HepG2 (cell line): ENCODE results near the gene TPM2. TPM values are rescaled to one million over a fixed set of nuclear protein-coding genes. Genes with fewer than 3 reads are reported as not detected.

ENCODE experiments used
- CBX5 ChIP-seq: sonication (generic); formaldehyde crosslinking; IDR thresholded peaks from 2 replicates; pipeline ENCODE4 v1.4.0; 2020; ENCODE audit warnings: missing genetic modification reagents, borderline replicate concordance
- ELF3 ChIP-seq: IDR thresholded peaks from 2 replicates; pipeline ENCODE4 v1.6.1; 2016; ENCODE audit warnings: missing genetic modification reagents, missing compliant biosample characterization
- ELF4 ChIP-seq: sonication (generic); formaldehyde crosslinking; IDR thresholded peaks from 2 replicates; pipeline ENCODE4 v1.5.0; 2020; ENCODE audit warnings: missing genetic modification reagents, mild to moderate bottlenecking, moderate library complexity, borderline replicate concordance
- GFI1 ChIP-seq: sonication (generic); formaldehyde crosslinking; IDR thresholded peaks from 2 replicates; pipeline ENCODE4 v1.5.0; 2020; ENCODE audit warnings: missing genetic modification reagents, mild to moderate bottlenecking, borderline replicate concordance
- HMGXB4 ChIP-seq, 2 experiments: sonication (generic) in 1 of 2; formaldehyde crosslinking in 1 of 2; IDR thresholded peaks; 2 replicates each; pipeline versions ENCODE4 v1.4.0 to v1.6.1; 2018 to 2020; ENCODE audit warnings: missing genetic modification reagents in 2 of 2, borderline replicate concordance in 1 of 2, low read depth in 1 of 2, mild to moderate bottlenecking in 1 of 2, missing biosample characterization in 1 of 2
- MYNN ChIP-seq: sonication (generic); formaldehyde crosslinking; IDR thresholded peaks from 2 replicates; pipeline ENCODE4 v1.4.0; 2020; ENCODE audit warnings: mild to moderate bottlenecking, low read depth, missing genetic modification reagents
- NAIF1 ChIP-seq: sonication (generic); formaldehyde crosslinking; IDR thresholded peaks from 2 replicates; pipeline ENCODE4 v1.5.0; 2020; ENCODE audit warnings: mild to moderate bottlenecking, missing genetic modification reagents, borderline replicate concordance
- REPIN1 ChIP-seq: sonication (generic); formaldehyde crosslinking; IDR thresholded peaks from 2 replicates; pipeline ENCODE4 v1.8.0; 2022; ENCODE audit warnings: missing genetic modification reagents, low read depth, mild to moderate bottlenecking, borderline replicate concordance
- TBX3 ChIP-seq: fragments of 450-650 bp; IDR thresholded peaks from 2 replicates; pipeline ENCODE4 v1.6.1; 2017; ENCODE audit warnings: antibody characterized with exemption, mild to moderate bottlenecking, inconsistent platforms, borderline replicate concordance
- THAP7 ChIP-seq: sonication (generic); formaldehyde crosslinking; IDR thresholded peaks from 2 replicates; pipeline ENCODE4 v1.8.1; 2023; ENCODE audit warnings: mild to moderate bottlenecking, missing genetic modification reagents
- ZMYM2 ChIP-seq: sonication (generic); formaldehyde crosslinking; IDR thresholded peaks from 2 replicates; pipeline ENCODE4 v1.8.0; 2022; ENCODE audit warnings: mild to moderate bottlenecking, missing genetic modification reagents
- ZNF230 ChIP-seq: sonication (generic); formaldehyde crosslinking; IDR thresholded peaks from 2 replicates; pipeline ENCODE4 v1.4.0; 2020; ENCODE audit warnings: mild to moderate bottlenecking, missing genetic modification reagents
- ZNF740 ChIP-seq: sonication (generic); formaldehyde crosslinking; IDR thresholded peaks from 2 replicates; pipeline ENCODE4 v1.4.0; 2020; ENCODE audit warnings: missing genetic modification reagents
- polyA plus RNA-seq, 8 experiments: library from polyadenylated mRNA; depleted of rRNA in 3 of 8; stranded (reverse) in 7 of 8; unstranded in 1 of 8; fragments of >200 nt; fragmentation: Illumina TruSeq in 4 of 8; extraction: Trizol in 4 of 8; gene quantifications; 2 replicates each; pipeline versions ENCODE4 v1.2.1 to v1.2.3, GENCODE V29; 2011 to 2016; ENCODE audit warnings: low read depth in 4 of 8, missing spikeins in 1 of 8, mixed read lengths in 1 of 8; ENCODE audit not compliant: insufficient read depth in 1 of 8
- total RNA-seq, 5 experiments: library from RNA; depleted of rRNA; stranded (reverse); fragments of >200 nt; fragmentation: Illumina TruSeq; extraction: Trizol; gene quantifications; 2 replicates each; pipeline ENCODE4 v1.2.3, GENCODE V29; 2016; ENCODE audit warnings: low read depth in 1 of 5
- TF ChIP-seq, protein P1 (sequence below): sonication (generic); formaldehyde crosslinking; IDR thresholded peaks from 2 replicates; pipeline ENCODE4 v1.4.0; 2020; ENCODE audit warnings: low read depth, mild to moderate bottlenecking, missing genetic modification reagents
- TF ChIP-seq, protein P2 (sequence below): IDR thresholded peaks from 2 replicates; pipeline ENCODE4 v1.6.1; 2016; ENCODE audit warnings: missing biosample characterization, missing genetic modification reagents, low read depth
- TF ChIP-seq, protein P3 (sequence below): sonication (generic); formaldehyde crosslinking; conservative IDR thresholded peaks from 2 replicates; pipeline ENCODE4 v1.8.1; 2023; ENCODE audit warnings: missing genetic modification reagents
- TF ChIP-seq, protein P4 (sequence below): sonication (generic); formaldehyde crosslinking; IDR thresholded peaks from 2 replicates; pipeline ENCODE4; 2020; ENCODE audit warnings: missing genetic modification reagents, mild to moderate bottlenecking, borderline replicate concordance

Gene TPM2
- total and polyA plus RNA-seq, 2 of the 13 experiments (the other 11 are each of a cell fraction or from before 2014, with no cell fraction given) = 3.1 to 10.7 TPM

DNA sequence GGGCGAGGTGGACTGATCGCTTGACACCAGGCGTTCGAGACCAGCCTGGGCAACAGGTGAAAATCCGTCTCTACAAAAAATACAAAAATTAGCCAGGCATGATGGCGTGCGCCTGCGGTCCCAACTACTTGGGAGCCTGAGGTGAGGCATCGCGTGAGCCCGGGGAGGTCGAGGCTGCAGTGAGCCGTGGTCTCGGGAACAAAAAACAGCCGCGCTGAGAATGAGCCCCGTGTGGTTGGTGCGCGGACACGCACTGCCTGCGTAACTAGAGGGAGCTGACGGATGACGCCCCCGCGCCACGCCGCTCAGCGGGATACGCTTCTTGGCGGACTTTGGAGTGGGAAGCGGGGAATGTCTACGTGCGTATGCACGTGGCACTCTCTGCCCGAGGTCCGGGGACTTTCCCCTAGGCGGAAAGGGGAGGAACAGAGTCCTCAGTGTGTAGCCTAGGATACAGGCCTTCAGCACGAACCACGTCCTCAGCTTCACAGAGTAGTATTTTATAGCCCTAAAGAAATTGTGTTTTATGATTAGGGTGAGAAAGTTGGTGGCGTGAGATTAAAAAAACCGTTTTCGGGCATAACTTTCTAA is 32.1 kb downstream of the TPM2 start, which contains the start of gene RMRP (continued):
- TF ChIP-seq, protein P1, sequence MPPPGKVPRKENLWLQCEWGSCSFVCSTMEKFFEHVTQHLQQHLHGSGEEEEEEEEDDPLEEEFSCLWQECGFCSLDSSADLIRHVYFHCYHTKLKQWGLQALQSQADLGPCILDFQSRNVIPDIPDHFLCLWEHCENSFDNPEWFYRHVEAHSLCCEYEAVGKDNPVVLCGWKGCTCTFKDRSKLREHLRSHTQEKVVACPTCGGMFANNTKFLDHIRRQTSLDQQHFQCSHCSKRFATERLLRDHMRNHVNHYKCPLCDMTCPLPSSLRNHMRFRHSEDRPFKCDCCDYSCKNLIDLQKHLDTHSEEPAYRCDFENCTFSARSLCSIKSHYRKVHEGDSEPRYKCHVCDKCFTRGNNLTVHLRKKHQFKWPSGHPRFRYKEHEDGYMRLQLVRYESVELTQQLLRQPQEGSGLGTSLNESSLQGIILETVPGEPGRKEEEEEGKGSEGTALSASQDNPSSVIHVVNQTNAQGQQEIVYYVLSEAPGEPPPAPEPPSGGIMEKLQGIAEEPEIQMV (CRISPR knock-in tag) = peak; percentile 98
- TF ChIP-seq ELF4 (CRISPR knock-in tag) (no peak; the same call in 1 of the 2 replicates), ZMYM2 (CRISPR knock-in tag) (peak; percentile 89), REPIN1 (CRISPR knock-in tag) (peak; percentile 99), ELF3 (peak; percentile 97), ZNF740 (CRISPR knock-in tag) (no peak), MYNN (no peak), CBX5 (CRISPR knock-in tag) (peak; percentile 91; the same call in 1 of the 2 replicates), GFI1 (CRISPR knock-in tag) (0 out of 2 replicates have a peak, but pooled peaks have one; percentile 7), HMGXB4 (CRISPR knock-in tag; IDR thresholded peaks at IDR 0.05; ENCODE audit: borderline replicate concordance in 1 of 2, low read depth in 1 of 2) (peak; percentile 85 to 99), ZNF230 (peak; percentile 88), TBX3 (peak; percentile 68; the same call in 1 of the 2 replicates), THAP7 (CRISPR knock-in tag) (peak; percentile 87; the same call in 1 of the 2 replicates), NAIF1 (peak; percentile 97)
- TF ChIP-seq, protein P2, sequence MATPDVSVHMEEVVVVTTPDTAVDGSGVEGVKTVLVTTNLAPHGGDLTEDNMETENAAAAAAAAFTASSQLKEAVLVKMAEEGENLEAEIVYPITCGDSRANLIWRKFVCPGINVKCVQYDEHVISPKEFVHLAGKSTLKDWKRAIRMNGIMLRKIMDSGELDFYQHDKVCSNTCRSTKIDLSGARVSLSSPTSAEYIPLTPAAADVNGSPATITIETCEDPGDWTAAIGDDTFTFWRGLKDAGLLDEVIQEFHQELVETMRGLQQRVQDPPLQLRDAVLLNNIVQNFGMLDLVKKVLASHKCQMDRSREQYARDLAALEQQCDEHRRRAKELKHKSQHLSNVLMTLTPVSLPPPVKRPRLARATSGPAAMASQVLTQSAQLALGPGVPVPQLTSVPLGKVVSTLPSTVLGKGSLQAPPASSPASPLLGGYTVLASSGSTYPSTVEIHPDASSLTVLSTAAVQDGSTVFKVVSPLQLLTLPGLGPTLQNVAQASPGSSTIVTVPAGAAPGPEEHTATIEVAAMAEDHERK = peak; percentile 89
- TF ChIP-seq, protein P3, sequence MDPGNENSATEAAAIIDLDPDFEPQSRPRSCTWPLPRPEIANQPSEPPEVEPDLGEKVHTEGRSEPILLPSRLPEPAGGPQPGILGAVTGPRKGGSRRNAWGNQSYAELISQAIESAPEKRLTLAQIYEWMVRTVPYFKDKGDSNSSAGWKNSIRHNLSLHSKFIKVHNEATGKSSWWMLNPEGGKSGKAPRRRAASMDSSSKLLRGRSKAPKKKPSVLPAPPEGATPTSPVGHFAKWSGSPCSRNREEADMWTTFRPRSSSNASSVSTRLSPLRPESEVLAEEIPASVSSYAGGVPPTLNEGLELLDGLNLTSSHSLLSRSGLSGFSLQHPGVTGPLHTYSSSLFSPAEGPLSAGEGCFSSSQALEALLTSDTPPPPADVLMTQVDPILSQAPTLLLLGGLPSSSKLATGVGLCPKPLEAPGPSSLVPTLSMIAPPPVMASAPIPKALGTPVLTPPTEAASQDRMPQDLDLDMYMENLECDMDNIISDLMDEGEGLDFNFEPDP (CRISPR knock-in tag) = 0 out of 2 replicates have a peak, but pooled peaks have one; percentile 67
- TF ChIP-seq, protein P4, sequence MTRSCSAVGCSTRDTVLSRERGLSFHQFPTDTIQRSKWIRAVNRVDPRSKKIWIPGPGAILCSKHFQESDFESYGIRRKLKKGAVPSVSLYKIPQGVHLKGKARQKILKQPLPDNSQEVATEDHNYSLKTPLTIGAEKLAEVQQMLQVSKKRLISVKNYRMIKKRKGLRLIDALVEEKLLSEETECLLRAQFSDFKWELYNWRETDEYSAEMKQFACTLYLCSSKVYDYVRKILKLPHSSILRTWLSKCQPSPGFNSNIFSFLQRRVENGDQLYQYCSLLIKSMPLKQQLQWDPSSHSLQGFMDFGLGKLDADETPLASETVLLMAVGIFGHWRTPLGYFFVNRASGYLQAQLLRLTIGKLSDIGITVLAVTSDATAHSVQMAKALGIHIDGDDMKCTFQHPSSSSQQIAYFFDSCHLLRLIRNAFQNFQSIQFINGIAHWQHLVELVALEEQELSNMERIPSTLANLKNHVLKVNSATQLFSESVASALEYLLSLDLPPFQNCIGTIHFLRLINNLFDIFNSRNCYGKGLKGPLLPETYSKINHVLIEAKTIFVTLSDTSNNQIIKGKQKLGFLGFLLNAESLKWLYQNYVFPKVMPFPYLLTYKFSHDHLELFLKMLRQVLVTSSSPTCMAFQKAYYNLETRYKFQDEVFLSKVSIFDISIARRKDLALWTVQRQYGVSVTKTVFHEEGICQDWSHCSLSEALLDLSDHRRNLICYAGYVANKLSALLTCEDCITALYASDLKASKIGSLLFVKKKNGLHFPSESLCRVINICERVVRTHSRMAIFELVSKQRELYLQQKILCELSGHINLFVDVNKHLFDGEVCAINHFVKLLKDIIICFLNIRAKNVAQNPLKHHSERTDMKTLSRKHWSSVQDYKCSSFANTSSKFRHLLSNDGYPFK (CRISPR knock-in tag) = peak; percentile 77; the same call in 1 of the 2 replicates
